ENCODE results near the gene CTDSPL.

DNA sequence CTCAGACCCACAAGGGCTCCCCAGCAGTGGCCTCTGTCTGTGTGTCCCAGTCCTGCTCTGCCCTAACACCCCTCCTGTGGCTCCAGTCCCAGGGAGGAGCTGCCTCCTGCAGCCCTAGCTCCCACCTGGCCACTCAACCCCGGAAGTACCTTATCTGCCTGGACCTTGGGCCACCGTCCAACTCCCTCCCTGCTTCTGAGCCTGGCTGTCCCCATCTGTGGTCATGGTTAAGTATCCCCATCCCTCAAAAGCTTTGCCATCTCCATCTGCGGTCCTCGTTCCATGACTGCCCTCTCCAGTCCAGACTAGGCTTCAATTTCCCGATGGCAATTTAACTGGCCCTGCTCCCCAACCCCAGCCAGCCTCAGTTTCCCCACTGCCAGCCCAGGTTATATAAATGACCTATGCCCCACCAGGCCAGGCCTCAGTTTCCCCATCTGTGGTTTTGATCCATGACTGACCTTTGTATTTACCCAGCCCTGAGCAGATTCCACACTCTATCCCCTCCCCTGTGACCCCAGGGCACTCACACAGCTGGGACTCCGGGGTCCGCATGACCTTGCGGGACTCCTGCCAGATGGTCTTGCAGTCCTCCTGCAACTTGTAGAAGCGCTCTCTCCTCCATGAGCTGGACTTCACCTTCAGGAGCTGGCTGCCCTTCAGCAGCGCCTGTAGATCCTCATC lies 158.1 kb downstream of the CTDSPL start:
- TF ChIP-seq SIN3A (IDR thresholded peaks at IDR 0.05; ENCODE audit: borderline replicate concordance, insufficient read depth, low read depth, low read length), result no peak
- TF ChIP-seq, protein P1, sequence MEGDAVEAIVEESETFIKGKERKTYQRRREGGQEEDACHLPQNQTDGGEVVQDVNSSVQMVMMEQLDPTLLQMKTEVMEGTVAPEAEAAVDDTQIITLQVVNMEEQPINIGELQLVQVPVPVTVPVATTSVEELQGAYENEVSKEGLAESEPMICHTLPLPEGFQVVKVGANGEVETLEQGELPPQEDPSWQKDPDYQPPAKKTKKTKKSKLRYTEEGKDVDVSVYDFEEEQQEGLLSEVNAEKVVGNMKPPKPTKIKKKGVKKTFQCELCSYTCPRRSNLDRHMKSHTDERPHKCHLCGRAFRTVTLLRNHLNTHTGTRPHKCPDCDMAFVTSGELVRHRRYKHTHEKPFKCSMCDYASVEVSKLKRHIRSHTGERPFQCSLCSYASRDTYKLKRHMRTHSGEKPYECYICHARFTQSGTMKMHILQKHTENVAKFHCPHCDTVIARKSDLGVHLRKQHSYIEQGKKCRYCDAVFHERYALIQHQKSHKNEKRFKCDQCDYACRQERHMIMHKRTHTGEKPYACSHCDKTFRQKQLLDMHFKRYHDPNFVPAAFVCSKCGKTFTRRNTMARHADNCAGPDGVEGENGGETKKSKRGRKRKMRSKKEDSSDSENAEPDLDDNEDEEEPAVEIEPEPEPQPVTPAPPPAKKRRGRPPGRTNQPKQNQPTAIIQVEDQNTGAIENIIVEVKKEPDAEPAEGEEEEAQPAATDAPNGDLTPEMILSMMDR (IDR thresholded peaks at IDR 0.05), result no peak
- TF ChIP-seq POLR2AphosphoS5 (IDR thresholded peaks at IDR 0.05; ENCODE audit: low read depth, low read length), result no peak
